Measurements from ENCODE around the gene AKAP12.

AKAP12 gene

DNA sequence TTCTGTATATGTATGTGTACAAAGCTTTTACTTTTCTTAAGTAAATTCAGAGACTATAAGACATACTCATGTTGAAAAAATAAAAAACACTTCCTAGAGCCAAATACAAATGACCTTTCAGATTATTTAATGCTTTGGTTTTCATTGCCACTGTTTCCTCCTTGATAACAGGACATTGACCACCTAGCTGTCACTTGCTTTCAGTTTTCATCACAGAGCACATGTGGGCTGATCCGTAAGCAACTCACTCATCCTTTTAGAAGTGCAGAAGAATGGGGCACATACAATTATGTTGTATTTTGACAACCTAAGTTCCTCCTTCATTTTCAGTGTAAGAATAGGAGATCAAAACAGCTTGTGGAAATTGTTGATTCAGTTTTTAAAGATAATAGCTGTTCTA is 145.4 kb downstream of the AKAP12 start:
- peak in 1 of 4 experiments; percentile 14 for DNase-seq

DNA sequence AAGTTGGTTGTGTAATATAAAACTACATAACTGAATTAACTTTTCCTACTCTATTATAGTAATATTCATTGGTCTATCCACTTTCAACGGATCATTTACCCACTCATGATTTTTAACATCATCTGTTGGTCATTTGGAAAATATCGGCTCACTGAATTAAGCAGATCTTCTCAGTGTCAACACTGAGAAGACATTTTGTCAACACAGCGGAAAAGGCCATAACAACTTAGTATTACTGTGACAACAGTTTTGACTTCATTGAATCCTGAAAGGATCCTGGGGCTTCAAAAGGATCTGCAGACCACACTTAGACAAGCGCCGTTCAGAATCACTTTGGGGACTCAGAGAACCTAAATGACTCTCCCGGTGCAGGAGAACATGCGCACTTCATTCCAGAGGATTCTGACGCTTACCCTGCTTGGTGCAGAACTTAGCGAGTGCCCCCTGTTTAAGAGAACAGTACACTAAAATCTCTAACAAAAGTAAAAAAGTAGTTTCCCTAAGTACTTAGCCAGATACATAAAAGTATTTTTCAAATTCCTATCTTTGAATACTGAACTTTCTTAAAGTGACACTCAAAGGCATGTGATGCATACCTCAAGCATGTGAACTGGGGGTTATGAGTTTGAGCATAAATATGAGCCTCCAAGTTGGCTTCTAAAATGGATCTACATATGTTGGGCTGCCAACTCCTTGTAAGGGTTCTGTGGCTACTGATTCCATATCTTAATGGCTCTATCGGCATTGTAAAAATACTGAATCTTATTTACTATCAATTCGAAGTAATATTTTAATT is 147.6 kb downstream of the AKAP12 start:
- no peak for DNase-seq

DNA sequence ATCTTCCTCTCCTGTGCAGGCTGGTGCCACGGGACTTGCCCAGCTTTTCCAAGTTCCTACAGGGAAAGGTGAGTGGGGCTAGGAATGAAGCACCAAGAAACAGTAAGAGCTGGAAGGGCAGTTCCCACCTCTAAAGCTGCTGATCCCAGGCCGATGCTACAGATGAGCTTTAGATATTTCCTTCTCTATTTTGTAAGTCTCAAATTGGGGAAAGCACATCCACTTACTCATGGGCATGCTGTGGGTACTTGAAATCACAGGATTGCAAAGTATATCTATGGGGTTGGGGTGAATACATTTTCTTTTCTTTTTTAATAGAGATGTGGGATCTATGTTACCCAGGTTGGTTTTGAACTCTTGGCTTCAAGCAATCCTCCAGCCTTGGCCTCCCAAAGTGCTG is 148.5 kb downstream of the AKAP12 start:
- peak; percentile 30 to 61 (median 46) for DNase-seq

DNA sequence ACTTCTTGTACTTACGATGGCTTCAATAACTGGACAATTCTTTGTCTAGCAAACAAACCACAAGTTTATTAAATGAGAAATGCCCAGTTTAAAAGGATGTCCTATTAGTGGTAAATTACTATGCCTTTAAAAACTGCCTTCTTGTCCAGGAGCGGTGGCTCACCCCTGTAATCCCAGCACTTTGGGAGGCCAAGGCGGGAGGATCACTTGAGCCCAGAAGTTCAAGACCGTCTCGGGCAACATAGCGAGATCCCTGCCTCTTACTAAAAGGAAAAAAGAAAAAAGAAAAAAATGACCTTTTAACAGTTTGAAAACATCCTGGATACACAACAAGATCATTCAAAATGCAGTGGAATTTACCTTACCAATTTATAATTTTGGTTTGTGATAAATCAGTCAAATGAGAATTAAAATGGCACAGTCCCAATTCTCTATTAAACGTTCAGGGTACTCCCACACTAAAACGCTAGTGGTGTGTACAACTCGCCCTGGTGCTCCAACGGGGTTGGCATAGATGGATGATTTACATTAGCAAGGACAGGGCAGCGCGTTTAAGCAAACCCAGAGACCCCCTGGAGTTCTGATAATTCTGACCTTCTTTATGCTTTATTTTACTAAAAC is 149.3 kb downstream of the AKAP12 start:
- no peak for DNase-seq

DNA sequence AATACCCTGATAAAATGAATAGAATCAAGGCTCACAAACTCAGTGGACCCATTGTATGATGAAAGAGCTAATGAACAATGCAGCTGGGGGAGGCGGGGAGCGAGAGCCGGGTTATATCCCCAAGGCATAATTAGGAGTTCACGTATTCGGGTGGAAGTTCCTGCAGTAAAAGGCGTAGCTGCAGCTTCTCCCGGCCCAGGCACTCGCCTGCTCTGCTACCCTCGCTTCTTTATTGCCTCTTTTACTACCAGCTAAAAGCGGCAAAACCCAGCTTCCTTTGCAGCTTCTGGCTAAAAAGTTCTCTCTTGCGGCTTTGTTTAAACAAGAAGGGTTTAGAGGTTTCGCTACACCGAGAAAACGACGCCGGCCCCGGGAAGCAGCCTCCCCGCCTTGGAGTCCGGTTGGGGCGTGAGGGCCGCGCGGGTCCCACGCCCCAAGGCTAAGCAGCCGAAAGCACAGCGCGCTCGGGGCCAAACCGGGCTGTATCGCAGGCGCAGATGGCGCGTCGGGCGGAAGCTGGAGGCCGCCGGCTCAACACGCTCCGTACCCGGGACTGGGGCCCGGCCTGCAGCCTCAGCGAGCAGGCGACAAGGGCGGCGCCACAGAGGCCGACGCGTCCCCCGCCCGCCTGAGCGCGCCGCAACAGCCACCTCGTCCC is 150.0 kb downstream of the AKAP12 start:
- peak; percentile 62 to 78 (median 72) for DNase-seq

DNA sequence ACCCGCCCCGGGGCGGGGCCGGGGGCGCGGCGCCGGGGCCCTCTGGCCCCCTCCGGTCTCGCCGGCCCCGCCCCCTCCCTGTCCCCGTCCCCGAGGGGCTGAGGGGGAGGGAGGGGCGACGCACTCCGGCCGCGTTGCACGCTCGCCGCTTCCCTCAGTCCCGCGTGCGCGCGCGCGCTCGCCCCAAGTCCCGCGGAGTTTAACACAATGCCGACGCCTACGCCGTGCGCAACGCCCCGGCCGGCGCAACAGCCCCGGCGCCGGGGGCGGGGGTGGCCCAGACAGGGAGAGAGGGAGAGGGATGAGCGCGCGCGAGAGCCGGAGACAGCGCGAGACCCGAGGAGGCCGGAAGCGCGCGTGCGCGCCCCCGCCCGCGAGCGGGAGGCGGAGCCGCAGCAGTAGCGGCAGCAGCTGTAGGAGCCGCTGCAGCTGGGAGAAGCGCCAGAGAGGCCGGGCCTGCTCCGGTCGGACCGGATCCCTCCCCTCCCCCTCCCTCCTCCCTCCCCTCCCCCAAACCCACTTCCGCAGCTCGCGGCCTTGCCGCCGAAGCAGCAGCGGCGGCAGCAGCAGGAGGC is 150.6 kb downstream of the AKAP12 start:
- peak; percentile 100 for DNase-seq

DNA sequence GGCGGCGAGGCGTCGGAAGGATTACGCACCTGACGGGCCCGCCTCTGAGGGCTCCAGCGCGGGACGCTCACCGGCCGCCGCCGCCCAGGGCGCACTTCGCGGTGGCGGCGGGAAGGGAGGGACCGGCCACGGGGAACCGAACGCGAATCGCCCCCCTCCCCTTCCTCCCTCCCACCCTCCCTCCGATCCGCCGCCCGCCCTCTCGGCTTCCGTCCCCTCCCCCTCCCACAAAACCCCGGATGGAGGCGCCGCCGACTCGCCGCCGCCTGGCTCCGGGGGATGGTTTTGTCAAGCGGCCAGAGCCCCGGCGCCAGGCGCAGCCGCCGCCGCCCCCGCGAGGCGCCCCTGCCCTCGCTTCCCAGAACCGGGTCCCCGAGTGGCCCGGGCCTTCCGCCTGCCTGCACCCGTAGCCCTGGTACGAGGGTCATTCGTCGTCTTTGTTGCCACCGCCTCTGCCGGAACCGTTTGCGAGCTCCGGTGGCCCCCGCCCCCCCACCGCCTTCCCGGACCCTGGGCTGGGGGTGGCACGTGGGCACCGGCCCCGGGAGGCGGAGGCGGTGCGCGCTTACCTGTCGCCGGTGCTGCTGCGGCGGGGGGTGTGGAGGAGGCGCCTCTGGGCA is 151.2 kb downstream of the AKAP12 start:
- peak; percentile 70 to 86 (median 76) for DNase-seq

DNA sequence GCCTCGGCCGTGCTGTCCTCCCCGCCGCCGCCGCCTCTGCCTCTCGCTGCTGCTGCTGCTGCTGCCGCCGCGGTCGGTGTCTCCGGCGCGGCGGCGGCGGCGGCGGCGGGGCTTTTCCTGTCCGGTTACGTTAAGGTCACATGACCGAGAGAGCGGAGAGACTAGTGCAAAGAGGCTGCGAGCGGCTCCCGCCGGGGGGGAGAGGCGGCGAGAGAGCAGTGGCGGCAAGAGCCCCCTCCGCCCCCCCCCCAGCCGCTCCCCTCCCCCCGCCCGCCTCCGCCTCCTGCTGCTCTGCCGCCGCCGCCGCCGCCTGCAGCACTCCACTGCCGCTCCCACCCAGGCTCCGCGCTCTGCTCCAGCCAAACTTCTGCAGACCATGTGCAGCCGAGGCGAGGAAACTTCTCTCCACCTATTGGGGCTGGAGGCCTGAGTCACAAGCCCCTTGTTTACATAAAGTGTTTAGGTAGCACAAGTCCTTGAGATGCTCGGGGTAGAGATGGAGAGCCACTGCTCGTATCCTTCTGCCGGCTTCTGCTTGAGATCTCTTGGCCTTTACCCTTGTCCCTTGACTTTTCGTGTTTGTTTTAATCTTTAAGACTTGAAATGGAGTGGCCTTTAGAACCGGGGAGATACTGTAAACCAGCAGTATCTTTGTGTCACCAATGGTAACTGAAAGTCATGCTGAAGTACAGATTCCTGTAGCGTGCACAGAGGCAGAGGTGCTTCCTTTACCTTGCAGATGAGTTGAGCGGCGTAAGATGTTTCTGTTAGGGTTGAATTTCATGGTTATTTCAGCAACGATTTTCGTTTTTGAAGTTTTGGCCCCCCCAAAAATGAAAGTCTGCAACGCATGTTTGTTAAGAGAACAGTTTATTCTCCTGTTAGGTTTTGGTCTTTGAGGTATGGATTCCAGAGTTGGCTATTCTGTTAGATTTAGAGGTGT is 152.0 kb downstream of the AKAP12 start, which contains the start of gene ZBTB2:
TSS of gene ZBTB2 (minus strand) at position 89 of the 943 bp plus-strand sequence. CDS start 17,922 bp downstream, outside the sequence.
- peak; percentile 48 to 79 (median 68) for DNase-seq

DNA sequence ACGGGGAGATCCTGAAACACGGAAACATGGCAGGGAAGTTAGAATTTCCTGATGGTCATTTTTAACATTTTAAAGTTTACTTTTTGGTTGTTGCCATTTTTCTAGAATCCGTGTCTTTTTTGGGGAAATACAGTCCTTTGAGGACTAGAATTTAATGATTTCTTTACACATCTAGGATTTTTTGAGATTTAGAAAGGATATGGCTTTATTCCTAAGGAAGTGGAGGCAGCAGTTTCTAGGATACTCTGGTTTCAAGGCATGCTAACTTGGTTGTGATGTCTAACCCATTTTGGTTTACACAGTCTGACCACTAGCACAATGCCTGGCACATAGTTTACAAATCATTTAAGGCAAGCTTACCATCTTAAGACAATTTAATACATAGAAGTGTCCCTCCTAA is 152.7 kb downstream of the AKAP12 start:
- DNase-seq: no peak

DNA sequence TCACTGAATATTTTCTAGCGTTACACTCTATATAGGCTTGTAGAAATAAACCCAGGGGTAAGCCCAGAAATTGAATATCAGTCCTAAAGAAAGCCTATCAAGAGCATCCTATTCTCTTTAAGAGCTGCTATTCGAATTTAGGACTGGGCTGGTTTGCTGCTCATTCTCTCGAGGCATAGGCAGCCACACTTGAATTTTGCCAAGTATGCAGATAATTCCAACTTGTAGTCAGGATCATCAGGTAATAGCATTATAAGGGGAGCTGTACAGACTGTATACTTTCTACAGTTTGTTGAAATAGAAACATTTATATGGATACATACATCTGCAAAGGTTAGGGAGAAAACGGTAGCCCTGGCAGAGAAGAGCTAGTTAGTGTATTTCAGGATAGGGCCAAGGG is 153.6 kb downstream of the AKAP12 start:
- no peak for DNase-seq

DNA sequence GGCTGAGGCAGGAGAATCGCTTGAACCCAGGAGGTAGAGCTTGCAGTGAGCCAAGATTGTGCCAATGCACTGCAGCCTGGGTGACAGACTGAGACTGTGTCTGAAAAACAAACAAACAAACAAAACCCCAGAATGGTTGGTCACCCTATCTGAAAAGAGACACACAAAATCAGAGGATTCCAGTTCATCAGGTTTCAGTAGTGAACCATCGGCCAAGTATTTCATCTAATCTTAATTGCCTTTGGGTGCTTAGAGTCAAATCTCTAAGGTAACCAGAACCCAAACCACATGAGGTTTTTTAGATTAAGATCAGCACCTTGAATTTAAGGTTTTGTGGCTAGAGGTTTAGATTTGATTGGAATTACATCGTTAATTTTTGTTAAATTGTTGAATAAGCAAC is 159.9 kb downstream of the AKAP12 start:
- DNase-seq: no peak

DNA sequence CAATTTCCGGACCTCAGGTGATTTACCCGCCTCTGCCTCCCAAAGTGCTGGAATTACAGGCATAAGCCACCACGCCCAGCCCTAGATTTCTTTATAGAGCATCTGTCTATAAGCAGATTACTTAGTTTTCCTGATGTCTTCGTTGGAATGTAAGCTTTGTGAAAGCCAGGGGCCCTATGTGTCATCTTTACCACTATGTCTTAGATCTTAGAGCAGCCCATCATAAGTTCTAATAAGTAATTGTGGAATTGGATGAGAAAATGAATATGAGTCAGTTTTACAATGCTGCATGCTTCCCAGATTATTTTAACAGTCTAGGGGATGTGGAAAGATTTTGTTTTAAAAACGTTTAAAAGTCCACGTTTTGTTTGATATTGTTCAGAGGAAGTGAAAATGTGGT is 160.7 kb downstream of the AKAP12 start:
- DNase-seq: peak in 2 of 4 experiments; percentile 12 to 30

DNA sequence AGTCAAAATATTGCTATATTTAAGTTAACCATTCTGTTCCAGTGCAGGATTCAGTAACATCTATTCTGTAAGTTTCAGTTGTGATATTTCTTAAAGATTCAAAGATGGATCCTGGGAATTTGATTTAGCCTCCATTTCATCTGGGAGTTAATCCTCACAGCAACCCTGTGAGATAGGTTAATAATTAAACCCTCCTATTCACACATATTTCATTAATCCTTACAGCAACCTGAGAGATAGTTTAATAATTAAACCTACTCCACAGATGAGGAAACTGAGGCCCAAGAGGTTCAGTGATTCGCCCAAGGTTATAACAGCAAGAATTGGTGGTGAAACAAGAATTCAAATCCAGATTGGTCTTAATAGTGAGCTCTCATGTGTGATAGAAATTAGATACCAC is 162.5 kb downstream of the AKAP12 start:
- DNase-seq: no peak

DNA sequence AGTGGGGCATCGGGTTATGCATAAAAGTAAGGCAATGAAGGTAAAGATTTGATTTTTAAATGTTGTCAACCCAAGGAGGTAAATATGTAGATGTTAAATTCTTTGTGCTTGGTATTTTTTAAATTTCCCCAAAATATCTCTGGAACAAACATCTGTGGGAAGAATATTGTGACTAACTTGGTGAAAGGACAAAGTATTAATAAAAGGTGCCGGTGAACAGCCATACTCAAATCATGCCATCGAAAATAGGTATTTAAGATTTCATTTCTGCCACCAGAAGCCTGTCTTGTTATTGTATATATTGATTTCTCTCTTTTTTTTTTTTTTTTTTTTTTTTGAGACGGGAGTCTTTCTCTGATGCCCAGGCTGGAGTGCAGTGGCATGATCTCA is 164.1 kb downstream of the AKAP12 start:
- DNase-seq: no peak
